Activated CD8-positive, alpha-beta T cell treated with anti-CD3 and anti-CD28 coated beads for 36 hours (primary cell): Measurements from ENCODE around the gene KLK5. TPM values are rescaled to one million over a fixed set of nuclear protein-coding genes. Genes with fewer than 3 reads are reported as not detected.
A peak's percentile ranks its signal among the peaks of the same experiment; 100 is the strongest.
"Not testable (repeated sequence)": the region's sequence is repeated elsewhere in the genome, so short reads cannot be mapped to it uniquely, and the experiment has no call there.

ENCODE experiments used
- ATAC-seq: fragments of 200-7000 bp; cut with Tn5 transposase; one replicate; pipeline ENCODE4 v1.10.0; 2021; ENCODE audit warnings: mild to moderate bottlenecking, moderate library complexity
- CTCF ChIA-PET: fragments of 350-600 bp; sonication (Branson Sonifier 250); formaldehyde crosslinking; loops from one replicate; lab custom pipeline; 2021; ENCODE audit warnings: antibody characterized with exemption; lab: Charles Lee
- POLR2A ChIA-PET: fragments of 350-600 bp; sonication (Branson Sonifier 250); formaldehyde crosslinking; loops from one replicate; lab custom pipeline; 2021; ENCODE audit warnings: antibody characterized with exemption; lab: Charles Lee
- DNase-seq: peaks from one replicate; pipeline ENCODE4 v3.0.0-alpha.2; 2020
- H3K27ac Mint-ChIP-seq: one replicate; pipeline ENCODE4 v1.8.0; 2021; ENCODE audit warnings: mild to moderate bottlenecking, mixed read lengths
- H3K27me3 Mint-ChIP-seq: one replicate; pipeline ENCODE4 v1.8.0; 2021; ENCODE audit warnings: mixed read lengths
- H3K36me3 Mint-ChIP-seq: one replicate; pipeline ENCODE4 v1.8.0; 2021; ENCODE audit warnings: low read depth, mixed read lengths
- H3K4me1 Mint-ChIP-seq: one replicate; pipeline ENCODE4 v1.8.0; 2021; ENCODE audit warnings: low read depth, mixed read lengths
- H3K4me3 Mint-ChIP-seq: one replicate; pipeline ENCODE4 v1.8.0; 2021; ENCODE audit warnings: mild to moderate bottlenecking, moderate library complexity, mixed read lengths
- H3K9me3 Mint-ChIP-seq: one replicate; pipeline ENCODE4 v1.8.0; 2021; ENCODE audit warnings: mixed read lengths
- CTCF ChIP-seq: fragments of 200-600 bp; IDR thresholded peaks from one replicate; pipeline ENCODE4 v1.8.0; 2022; ENCODE audit warnings: antibody characterized with exemption, mild to moderate bottlenecking
- intact Hi-C: fragments of 100-400 bp; cut with micrococcal nuclease; formaldehyde crosslinking; loops from one replicate; pipeline ENCODE4 v1.10.0; 2022
- total RNA-seq, 2 experiments: library from RNA; stranded (reverse); gene quantifications; one replicate each; pipeline ENCODE4 v1.2.3, GENCODE V29; 2021

KLK5 gene
- total RNA-seq, 2 experiments from 2014 or later: not detected

- Mint-ChIP-seq H3K9me3 (no peaks in the 10 kb centered on the region), H3K27me3 (peaks cover 41% of the 10 kb centered on the region), H3K27ac (no peak overlapping the region), H3K4me3 (no peak overlapping the region), H3K4me1 (no peaks in the 10 kb centered on the region), H3K36me3 (no peaks in the 10 kb centered on the region)
- CTCF ChIA-PET: no interaction called here
- ATAC-seq: no peak
- intact Hi-C loops: no loop called here
- POLR2A ChIA-PET: no interaction called here
- DNase-seq: no peak
- no peak for TF ChIP-seq CTCF
These were observed 45.8 kb upstream of the KLK5 start for GRCh38 chr19:50998686-50999085.

GRCh38 chr19:50998061-50998460 lies 45.2 kb upstream of the KLK5 start:
- H3K4me3 Mint-ChIP-seq: no peak overlapping the region
- intact Hi-C loops: no loop called here
- ATAC-seq: no peak
- no peak for DNase-seq
- POLR2A ChIA-PET: no interaction called here
- H3K36me3 Mint-ChIP-seq: no peaks in the 10 kb centered on the region
- peaks cover 38% of the 10 kb centered on the region for H3K27me3 Mint-ChIP-seq
- TF ChIP-seq CTCF: no peak
- H3K9me3 Mint-ChIP-seq: no peaks in the 10 kb centered on the region
- CTCF ChIA-PET: no interaction called here
- no peak overlapping the region for H3K27ac Mint-ChIP-seq
- no peaks in the 10 kb centered on the region for H3K4me1 Mint-ChIP-seq

GRCh38 chr19:50994129-50994528 lies 41.3 kb upstream of the KLK5 start:
- Mint-ChIP-seq H3K4me1 (no peaks in the 10 kb centered on the region), H3K9me3 (no peaks in the 10 kb centered on the region), H3K27ac (no peak overlapping the region), H3K36me3 (no peaks in the 10 kb centered on the region), H3K27me3 (peaks cover 27% of the 10 kb centered on the region), H3K4me3 (no peak overlapping the region)
- intact Hi-C loops: no loop called here
- TF ChIP-seq CTCF: no peak
- ATAC-seq (peak; percentile 34), DNase-seq (peak; percentile 27)
- ChIA-PET CTCF (interaction anchor here (0.6 kb wide), 1 partner anchor 27 kb away, joined by 3 read pairs; no protein-coding TSS in a partner anchor), POLR2A (no interaction called here)

- CTCF ChIA-PET: interaction anchor here (1.0 to 1.7 kb wide), 3 partner anchors 24 to 71 kb away, joined by 3 to 4 read pairs (median 3); no protein-coding TSS in a partner anchor
- peaks cover 30% of the 10 kb centered on the region for H3K27me3 Mint-ChIP-seq
- no peaks in the 10 kb centered on the region for H3K4me1 Mint-ChIP-seq
- no peak for TF ChIP-seq CTCF
- no peaks in the 10 kb centered on the region for H3K36me3 Mint-ChIP-seq
- no peak for ATAC-seq
- H3K9me3 Mint-ChIP-seq: no peaks in the 10 kb centered on the region
- POLR2A ChIA-PET: no interaction called here
- no peak overlapping the region for H3K27ac Mint-ChIP-seq
- H3K4me3 Mint-ChIP-seq: no peak overlapping the region
- intact Hi-C loops: no loop called here
- DNase-seq: no peak
These were observed 39.8 kb upstream of the KLK5 start for GRCh38 chr19:50992666-50993035.

- H3K36me3 Mint-ChIP-seq, intact Hi-C loops, CTCF ChIA-PET, DNase-seq, H3K4me3 Mint-ChIP-seq, H3K27ac Mint-ChIP-seq, POLR2A ChIA-PET, H3K4me1 Mint-ChIP-seq, ATAC-seq, H3K9me3 Mint-ChIP-seq: not testable (repeated sequence)
- peaks cover 36% of the 10 kb centered on the region for H3K27me3 Mint-ChIP-seq
These were observed 31.6 kb upstream of the KLK5 start for GRCh38 chr19:50984416-50984815.
